22Rv1 (cell line): ENCODE results near the gene TMEM139.
"Not testable (repeated sequence)": the region's sequence is repeated elsewhere in the genome, so short reads cannot be mapped to it uniquely, and the experiment has no call there.

Source experiments
- H3K27ac ChIP-seq: fragments of 450-650 bp; 2 replicates; pipeline ENCODE4 v1.5.1; 2017
- CTCF ChIP-seq: fragments of 450-650 bp; IDR thresholded peaks from 2 replicates; pipeline ENCODE4 v1.5.1; 2017; ENCODE audit warnings: mild to moderate bottlenecking
- ZFX ChIP-seq: fragments of 450-650 bp; IDR thresholded peaks from 2 replicates; pipeline ENCODE4 v1.6.1; 2017; ENCODE audit warnings: antibody characterized with exemption, borderline replicate concordance

TMEM139 gene

GRCh38 chr7:143287935-143288826 lies 3.4 kb downstream of the TMEM139 start, which contains the start of gene CASP2:
Gene CASP2, plus strand, starts transcription at chr7:143288351. Its CDS starts 105 bp downstream, at chr7:143288456.
- H3K27ac ChIP-seq, result peak within 1 kb of the TSS; percentile 79

GRCh38 chr7:143288836-143289235 lies 4.1 kb downstream of the TMEM139 start:
- no peak for TF ChIP-seq ZFX
- no peak for TF ChIP-seq CTCF
- H3K27ac ChIP-seq, result peak overlapping the region; percentile 79

More at GRCh38 chr7:143287935-143288826, 3.4 kb downstream of the TMEM139 start, which contains the start of gene CASP2:
- TF ChIP-seq ZFX (no peak), CTCF (peak; percentile 65)

GRCh38 chr7:143289421-143289820 lies 4.7 kb downstream of the TMEM139 start:
- TF ChIP-seq CTCF (no peak), ZFX (no peak)
- peak overlapping the region; percentile 79 for H3K27ac ChIP-seq

- H3K27ac ChIP-seq, result not testable (repeated sequence)
Observed at GRCh38 chr7:143289888-143290287, 5.1 kb downstream of the TMEM139 start.

GRCh38 chr7:143290293-143290692 lies 5.5 kb downstream of the TMEM139 start:
- TF ChIP-seq CTCF (no peak), ZFX (no peak)
- no peak overlapping the region for H3K27ac ChIP-seq

- TF ChIP-seq ZFX (no peak), CTCF (no peak)
Observed at GRCh38 chr7:143292876-143293275, 8.1 kb downstream of the TMEM139 start.

GRCh38 chr7:143295870-143296269 lies 11.1 kb downstream of the TMEM139 start:
- H3K27ac ChIP-seq, result no peak overlapping the region
- no peak for TF ChIP-seq ZFX
- TF ChIP-seq CTCF, result no peak

More at GRCh38 chr7:143292876-143293275, 8.1 kb downstream of the TMEM139 start:
- no peak overlapping the region for H3K27ac ChIP-seq
